ENCODE measurements around the gene CREBRF.
"Not testable (repeated sequence)": the region's sequence is repeated elsewhere in the genome, so short reads cannot be mapped to it uniquely, and the experiment has no call there.

The CREBRF gene

DNA sequence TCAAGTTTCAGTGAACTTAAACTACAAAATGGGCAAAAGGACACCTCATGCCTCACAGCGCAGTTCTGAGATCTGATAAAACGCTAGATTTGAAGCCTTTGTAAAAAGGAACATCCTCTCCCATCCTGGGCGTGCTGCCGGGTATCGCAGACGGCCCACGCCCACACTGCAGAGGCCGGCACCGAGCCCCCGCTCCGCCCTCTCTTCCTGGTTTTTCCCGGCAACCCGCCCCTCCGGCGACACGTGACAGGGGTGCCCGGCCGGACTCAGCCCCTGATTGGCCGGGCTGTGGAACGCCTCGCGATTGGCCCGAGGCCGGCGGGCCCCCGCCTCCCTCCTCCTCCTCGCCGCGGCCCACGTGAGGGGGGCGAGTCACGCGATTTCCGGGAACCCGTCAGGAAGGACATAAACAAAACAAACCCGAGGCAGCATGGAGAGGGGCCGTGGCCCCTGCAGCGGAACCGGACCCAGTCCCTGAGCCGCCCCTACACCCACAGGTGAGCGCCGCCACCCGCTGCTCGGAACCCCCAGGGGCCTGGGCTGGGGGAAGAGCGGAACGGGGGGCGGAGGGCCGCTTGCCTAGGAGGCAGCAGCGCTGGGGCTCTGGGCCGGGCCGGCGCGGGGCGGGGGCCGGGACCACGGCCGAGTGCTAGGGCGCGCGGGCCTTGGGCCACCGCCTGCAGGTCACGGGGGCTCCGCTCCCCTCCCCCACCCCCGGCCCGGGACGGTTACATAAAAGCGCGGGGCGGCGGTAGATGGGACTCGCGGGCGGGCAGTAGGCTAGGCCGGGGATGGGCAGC, at the start of gene CREBRF:
Gene CREBRF (plus strand): TSS at position 370 of the 800 bp plus-strand sequence. CDS start 24,424 bp downstream, outside the sequence.
- DNase-seq = peak; percentile 83

GRCh38 chr5:173010021-173010420, 46.1 kb upstream of the CREBRF start:
- DNase-seq = no peak

GRCh38 chr5:173010547-173011464, 45.3 kb upstream of the CREBRF start:
- no peak for DNase-seq

DNA sequence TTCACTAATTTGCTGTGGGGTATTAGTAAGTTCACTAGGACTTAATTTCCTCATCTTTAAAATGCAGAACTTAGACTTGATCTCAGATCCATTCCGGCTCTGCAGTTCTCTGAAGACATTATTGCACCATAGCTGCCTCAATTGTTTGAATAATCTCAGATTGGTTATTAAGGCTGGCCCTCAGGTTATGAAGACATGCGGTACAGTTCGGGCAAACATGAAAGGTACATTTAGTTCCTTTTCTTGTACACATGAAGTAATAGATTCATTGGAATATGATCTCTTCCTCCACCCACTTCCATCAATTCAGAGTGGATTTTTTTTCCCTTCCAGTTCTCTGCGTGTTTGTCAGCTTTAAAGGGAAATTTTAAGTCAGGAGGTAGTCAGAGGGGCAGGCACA, 44.6 kb upstream of the CREBRF start:
- DNase-seq = no peak

DNA sequence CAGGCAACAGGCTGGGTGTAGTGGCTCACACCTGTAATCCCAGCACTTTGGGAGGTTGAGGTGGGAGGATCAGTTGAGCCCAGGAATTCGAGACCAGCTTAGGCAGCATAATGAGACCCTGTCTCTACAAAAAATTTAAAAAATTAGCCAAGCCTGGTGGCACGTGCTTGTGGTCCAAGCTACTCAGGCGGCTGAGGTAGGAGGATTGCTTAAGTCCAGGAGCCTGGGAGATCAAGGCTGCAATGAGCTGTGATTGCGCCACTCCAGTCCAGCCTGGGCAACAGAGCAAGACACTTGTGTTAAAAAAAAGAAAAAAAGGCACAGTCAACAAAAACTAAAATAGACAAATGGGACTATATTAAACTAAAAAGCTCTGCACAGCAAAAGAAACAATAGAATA, 43.3 kb upstream of the CREBRF start:
- no peak for DNase-seq

DNA sequence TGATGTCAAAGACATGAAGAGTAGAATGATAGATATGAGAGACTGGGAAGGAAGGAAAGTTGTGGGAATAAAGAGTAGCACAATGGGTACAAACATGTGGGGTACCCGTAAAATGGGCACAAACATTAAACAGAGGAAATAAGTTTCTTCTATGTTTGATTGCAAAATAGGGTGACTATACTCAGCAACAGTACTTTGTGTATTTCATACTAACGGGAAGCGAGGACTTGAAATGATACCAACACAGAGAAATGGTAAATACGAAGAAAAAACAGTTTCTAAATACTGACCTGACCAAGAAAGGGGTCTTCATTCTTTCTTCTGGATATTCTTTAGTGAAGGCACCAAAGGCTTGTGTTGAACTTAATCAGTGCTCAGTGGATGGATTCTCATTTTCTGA, 41.5 kb upstream of the CREBRF start:
- DNase-seq = no peak

DNA sequence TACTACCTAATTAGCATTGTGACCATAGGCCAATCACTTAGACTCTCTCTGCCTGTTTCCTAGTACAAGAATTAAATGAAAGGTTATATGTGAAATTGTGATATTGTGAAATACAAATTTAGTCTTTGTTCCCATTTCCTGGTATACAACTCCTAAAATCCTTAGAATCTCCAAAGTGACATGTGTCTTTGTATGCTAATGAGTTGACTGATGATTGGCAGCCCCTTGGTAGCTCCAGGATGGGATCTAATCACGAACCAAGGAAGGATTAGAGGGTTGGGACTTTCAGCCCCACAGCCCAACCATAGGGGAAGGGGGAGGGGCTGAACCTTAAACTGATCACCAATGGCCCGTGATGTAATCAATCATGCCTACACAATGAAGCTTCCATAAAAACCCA, 41.0 kb upstream of the CREBRF start:
- no peak for DNase-seq

GRCh38 chr5:173015598-173016455, 40.3 kb upstream of the CREBRF start:
- DNase-seq = no peak

- DNase-seq = no peak
Observed at GRCh38 chr5:173016598-173017046, 39.5 kb upstream of the CREBRF start.

DNA sequence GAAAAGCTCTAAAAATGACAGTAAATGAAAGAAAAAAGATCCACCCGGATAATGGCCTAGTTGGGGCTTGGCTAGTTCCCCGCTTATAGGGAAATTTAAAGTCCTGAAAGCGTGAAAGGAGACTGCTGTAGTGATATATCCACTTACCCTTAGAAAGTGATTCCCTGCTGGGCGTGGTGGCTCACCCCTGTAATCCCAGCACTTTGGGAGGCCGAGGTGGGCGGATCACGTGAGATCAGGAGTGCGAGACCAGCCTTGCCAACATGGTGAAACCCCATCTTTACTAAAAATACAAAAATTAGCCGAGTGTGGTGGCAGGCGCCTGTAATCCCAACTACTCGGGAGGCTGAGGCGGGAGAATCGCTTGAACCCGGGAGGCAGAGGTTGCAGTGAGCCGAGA, 39.1 kb upstream of the CREBRF start:
- DNase-seq = not testable (repeated sequence)

- no peak for DNase-seq
Observed at GRCh38 chr5:173018358-173018757, 37.8 kb upstream of the CREBRF start.

DNA sequence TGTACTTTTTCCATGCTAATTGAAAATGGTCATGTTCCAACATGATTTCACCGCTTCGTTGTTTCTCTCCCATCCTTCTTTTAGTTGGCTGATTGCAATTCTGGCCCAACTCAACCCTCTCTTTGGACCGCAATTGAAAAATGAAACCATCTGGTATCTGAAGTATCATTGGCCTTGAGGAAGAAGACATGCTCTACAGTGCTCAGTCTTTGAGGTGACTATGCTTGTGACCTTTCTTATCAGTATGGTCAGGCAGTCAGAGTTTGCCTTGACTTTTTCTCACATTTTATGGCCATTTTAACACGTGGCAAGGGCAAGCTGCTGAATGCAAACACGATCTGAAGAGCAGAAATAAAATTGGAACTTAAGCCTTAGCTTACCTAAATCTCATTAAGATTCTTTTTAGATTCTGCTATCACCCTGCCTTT, 36.0 kb upstream of the CREBRF start:
- DNase-seq = no peak

DNA sequence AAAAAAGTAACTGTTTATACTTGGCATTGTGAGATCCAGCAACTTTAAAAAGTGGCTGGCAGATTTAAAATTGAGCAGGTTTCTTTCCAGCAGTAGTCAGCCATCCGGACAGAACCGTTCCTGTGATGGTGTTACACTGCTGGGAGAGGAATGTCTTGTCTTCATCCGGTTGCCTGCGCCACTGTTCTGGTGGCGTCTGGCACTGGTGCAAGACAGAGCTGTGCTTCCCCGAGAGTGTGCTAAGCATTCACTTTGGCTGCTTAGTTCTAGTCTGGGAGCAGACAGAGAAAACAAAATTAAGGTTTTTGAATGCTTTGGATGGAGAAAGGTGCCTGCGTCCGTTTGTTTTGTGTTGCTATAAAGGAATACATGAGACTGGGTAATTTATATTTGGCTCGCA, 35.5 kb upstream of the CREBRF start:
- DNase-seq = no peak

DNA sequence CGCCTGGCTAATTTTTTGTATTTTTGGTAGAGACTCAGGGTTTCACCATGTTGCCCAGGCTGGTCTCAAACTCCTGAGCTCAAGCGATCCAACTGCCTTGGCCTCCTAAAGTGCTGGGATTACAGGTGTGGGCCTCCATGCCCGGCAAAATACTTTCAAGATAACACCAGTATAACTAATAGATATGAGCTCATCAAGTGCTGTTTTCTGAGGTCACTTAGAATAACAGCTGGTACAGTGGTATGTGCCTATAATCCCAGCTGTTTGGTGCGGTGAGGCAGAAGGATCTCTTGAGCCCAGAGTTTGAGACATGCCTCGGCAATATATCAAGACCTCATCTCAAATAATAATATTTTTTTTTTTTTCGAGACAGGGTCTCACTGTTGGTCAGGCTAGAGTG, 30.5 kb upstream of the CREBRF start:
- no peak for DNase-seq

DNA sequence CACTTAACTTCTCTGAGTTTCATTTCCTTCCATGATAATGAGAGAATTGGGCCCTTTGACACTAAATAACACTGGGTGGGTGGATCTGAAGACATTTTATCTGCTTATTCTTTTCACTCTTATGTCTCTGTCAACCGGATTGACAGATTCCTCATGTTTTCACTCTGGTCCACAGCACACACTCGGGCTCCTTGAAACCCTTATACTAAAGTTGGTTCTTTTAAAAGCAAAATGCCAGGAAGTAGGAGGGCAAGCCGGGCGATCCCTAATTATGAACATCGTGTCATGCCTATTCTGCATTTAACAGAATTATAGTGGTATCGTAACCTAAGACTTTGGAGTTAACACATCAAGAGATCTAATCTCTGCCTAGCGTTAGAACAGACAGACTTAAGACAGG, 28.2 kb upstream of the CREBRF start:
- no peak for DNase-seq

- no peak for DNase-seq
Observed at GRCh38 chr5:173028811-173029327, 27.3 kb upstream of the CREBRF start.

DNA sequence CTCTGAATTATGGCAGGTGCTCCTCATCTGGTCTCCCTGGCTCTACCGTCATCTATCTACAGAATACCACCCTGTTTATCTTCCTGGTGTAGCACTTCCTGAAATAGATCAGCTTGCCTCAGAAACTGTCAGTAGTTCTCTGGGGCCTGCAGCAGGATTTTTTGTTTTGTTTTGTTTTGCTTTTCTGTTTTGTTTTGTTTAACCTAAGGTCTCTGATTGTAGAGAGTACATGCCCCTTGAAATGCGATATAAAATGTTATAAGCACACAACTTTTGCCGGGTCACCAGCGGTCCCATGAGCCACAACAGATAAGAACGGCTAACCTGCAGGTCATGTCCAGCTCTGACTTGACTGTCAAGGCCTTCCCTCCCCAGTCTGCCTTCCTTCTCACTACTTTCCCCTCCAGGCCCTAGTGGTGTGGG, 26.6 kb upstream of the CREBRF start:
- no peak for DNase-seq

GRCh38 chr5:173032096-173032495, 24.1 kb upstream of the CREBRF start:
- not testable (repeated sequence) for DNase-seq

DNA sequence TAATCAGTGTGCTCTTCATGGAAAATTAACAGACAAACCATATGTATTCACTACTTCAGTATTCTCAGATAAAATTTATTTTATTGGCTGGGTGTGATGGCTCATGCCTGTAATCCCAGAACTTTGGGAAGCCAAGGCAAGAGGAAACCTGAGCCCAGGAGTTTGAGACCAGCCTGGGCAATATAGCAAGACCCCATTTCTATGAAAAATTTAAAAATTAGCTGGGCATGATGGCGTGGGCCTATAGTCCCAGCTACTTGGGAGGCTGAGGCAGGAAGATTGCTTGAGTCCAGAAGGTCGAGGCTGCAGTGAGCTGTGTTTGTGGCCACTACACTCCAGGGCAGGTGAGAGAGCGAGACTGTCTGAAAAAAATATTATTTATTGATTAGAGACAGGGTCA, 23.4 kb upstream of the CREBRF start:
- no peak for DNase-seq

DNA sequence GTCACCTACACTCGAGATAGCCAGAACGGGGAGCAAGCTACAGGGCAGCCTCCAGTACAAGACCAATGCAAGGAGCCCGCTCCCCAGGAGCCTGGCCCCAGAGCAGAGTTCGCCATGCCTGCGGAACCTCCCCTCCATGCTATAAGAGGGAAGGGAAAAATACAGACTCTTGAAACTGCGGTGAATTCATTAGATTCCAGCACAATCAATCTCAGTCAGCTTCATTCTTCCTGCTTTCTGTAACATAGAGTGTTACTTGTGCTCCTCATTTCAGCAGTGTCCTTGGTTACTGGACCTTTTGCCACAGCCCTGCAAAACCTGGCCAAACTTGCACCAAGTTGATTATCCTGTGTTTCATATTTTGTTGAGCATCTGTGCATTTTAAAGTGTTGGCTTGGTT, 22.2 kb upstream of the CREBRF start:
- DNase-seq = no peak

DNA sequence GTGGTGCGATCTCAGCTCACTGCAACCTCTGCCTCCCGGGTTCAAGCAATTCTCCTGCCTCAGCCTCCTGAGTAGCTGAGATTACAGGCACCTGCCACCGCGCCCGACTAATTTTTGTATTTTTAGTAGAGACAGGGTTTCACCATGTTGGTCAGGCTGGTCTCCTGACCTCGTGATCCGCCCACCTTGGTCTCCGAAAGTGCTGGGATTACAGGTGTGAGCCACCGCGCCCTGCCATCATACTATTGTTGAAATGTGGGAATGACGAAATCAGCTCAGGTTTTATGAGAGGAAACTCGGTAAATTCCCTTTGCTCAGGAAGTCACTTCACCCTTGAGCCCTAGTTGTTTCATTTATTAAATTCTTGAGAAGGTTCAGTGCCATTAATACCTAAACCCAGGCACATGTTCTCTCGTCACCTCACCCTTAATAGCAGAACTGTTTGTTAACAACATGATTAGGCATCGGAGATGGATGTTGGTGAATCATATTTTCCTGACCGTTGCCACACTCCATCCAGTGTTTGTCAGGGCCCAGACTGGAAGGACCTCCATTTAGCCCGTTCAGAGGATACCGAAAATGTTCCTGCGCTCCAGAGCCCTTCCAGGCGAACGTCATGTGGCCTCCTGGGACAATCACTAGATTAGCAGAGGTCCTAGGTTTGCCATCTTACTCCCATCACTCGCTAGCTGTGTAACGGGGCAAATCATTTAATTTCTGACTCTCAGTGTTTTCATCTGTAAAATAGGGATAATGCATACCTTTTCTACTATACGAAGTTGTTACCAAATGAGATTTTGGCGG, 20.0 kb upstream of the CREBRF start:
- DNase-seq = no peak

DNA sequence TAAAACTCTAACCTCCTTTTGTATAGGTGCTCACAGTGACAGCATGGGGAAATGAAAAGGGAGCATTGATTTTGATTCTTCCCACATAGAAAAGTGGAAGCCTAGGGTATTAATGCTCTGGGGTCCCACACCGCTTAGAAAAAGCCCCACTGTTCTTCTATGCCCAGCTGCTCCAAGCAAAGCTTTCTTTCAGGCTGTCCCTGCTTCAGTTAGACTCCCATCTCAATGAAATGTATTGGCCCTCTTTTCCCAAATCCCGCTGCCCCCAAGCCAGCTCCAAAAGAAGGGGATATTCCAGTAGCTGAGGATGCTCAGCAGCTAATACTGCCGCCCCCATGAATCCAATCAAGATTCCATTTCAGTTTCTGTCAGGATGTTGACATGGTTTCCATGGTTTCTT, 17.0 kb upstream of the CREBRF start:
- no peak for DNase-seq
